Fibroblast of skin of abdomen (primary cell): Measurements from ENCODE around the gene MTUS2. TPM values are rescaled to one million over a fixed set of nuclear protein-coding genes. Genes with fewer than 3 reads are reported as not detected.

Experiments
- DNase-seq: peaks from one replicate; pipeline ENCODE4 v3.0.0-alpha.2; 2013
- polyA plus RNA-seq, 2 experiments: library from polyadenylated mRNA; unstranded; fragments of 120-200 nt; gene quantifications; one replicate each; pipeline ENCODE4 v1.2.1, GENCODE V29; 2013; ENCODE audit not compliant: insufficient read length in 2 of 2

MTUS2 gene
- 0.57 TPM for polyA plus RNA-seq (2013, experiment 1 of 2; ENCODE audit: insufficient read length)
- polyA plus RNA-seq (2013, experiment 2 of 2; ENCODE audit: insufficient read length), result 0.43 TPM

GRCh38 chr13:28820099-28821051 is at the start of gene MTUS2:
TSS of gene MTUS2 (plus strand) at chr13:28820339.
- no peak for DNase-seq

GRCh38 chr13:28778308-28779215 is 41.6 kb upstream of the MTUS2 start:
- no peak for DNase-seq

- peak; percentile 77 for DNase-seq
Measured at GRCh38 chr13:28792992-28793391, 27.1 kb upstream of the MTUS2 start.

- DNase-seq, result no peak
Measured at GRCh38 chr13:28794396-28794795, 25.7 kb upstream of the MTUS2 start.

GRCh38 chr13:28796938-28797257 is 23.2 kb upstream of the MTUS2 start:
- DNase-seq, result no peak

- no peak for DNase-seq
Measured at GRCh38 chr13:28805193-28805819, 14.8 kb upstream of the MTUS2 start.

- no peak for DNase-seq
Measured at GRCh38 chr13:28817204-28817603, 2.9 kb upstream of the MTUS2 start.

- DNase-seq, result peak; percentile 22
Measured at GRCh38 chr13:28819046-28819730, 951 bp upstream of the MTUS2 start.

GRCh38 chr13:28819735-28820098 is 422 bp upstream of the MTUS2 start:
- peak; percentile 25 for DNase-seq

GRCh38 chr13:28822151-28822550 is 2.0 kb downstream of the MTUS2 start:
- DNase-seq, result no peak

- DNase-seq, result no peak
Measured at GRCh38 chr13:28822801-28823200, 2.7 kb downstream of the MTUS2 start.

- no peak for DNase-seq
Measured at GRCh38 chr13:28825379-28825778, 5.2 kb downstream of the MTUS2 start.

GRCh38 chr13:28826368-28826767 is 6.2 kb downstream of the MTUS2 start:
- DNase-seq, result no peak

GRCh38 chr13:28830580-28830979 is 10.4 kb downstream of the MTUS2 start:
- no peak for DNase-seq

- DNase-seq, result no peak
Measured at GRCh38 chr13:28831117-28831516, 11.0 kb downstream of the MTUS2 start.

- no peak for DNase-seq
Measured at GRCh38 chr13:28837111-28837510, 17.0 kb downstream of the MTUS2 start.

GRCh38 chr13:28843639-28844038 is 23.5 kb downstream of the MTUS2 start:
- no peak for DNase-seq

- no peak for DNase-seq
Measured at GRCh38 chr13:28849441-28849840, 29.3 kb downstream of the MTUS2 start.

- no peak for DNase-seq
Measured at GRCh38 chr13:28850226-28850625, 30.1 kb downstream of the MTUS2 start.

GRCh38 chr13:28851422-28851821 is 31.3 kb downstream of the MTUS2 start:
- DNase-seq, result no peak

GRCh38 chr13:28854657-28855056 is 34.5 kb downstream of the MTUS2 start:
- no peak for DNase-seq

- no peak for DNase-seq
Measured at GRCh38 chr13:28856287-28856686, 36.1 kb downstream of the MTUS2 start.
